Neural progenitor cell (in vitro differentiated cells): ENCODE results near the gene GALNT7.

Experiments used
- CTCF ChIP-seq: fragments of 200-600 bp; sonication (generic); IDR thresholded peaks from 2 replicates; pipeline ENCODE4 v1.5.1; 2017; ENCODE audit warnings: antibody characterized with exemption, mild to moderate bottlenecking
- EZH2 ChIP-seq: fragments of 200-600 bp; sonication (generic); IDR thresholded peaks from 2 replicates; pipeline ENCODE4 v1.6.1; 2017; ENCODE audit warnings: antibody characterized with exemption, mild to moderate bottlenecking, moderate library complexity
- EZH2phosphoT487 ChIP-seq: fragments of 200-600 bp; sonication (generic); IDR thresholded peaks from 2 replicates; pipeline ENCODE4 v1.6.1; 2017; ENCODE audit warnings: antibody characterized with exemption

GRCh38 chr4:173275150-173275549, 106.5 kb downstream of the GALNT7 start:
- TF ChIP-seq CTCF (no peak), EZH2 (no peak), EZH2phosphoT487 (no peak)
